ENCODE results near the gene MYRIP. TPM values are rescaled to one million over a fixed set of nuclear protein-coding genes. Genes with fewer than 3 reads are reported as not detected.

MYRIP gene
- total RNA-seq, 1 experiment from 2014 or later, result 1.6 TPM

GRCh38 chr3:40018369-40018768, 209.0 kb downstream of the MYRIP start (continued):
- no peak for TF ChIP-seq IRF1 (CRISPR knock-in tag; IDR thresholded peaks at IDR 0.05)

DNA sequence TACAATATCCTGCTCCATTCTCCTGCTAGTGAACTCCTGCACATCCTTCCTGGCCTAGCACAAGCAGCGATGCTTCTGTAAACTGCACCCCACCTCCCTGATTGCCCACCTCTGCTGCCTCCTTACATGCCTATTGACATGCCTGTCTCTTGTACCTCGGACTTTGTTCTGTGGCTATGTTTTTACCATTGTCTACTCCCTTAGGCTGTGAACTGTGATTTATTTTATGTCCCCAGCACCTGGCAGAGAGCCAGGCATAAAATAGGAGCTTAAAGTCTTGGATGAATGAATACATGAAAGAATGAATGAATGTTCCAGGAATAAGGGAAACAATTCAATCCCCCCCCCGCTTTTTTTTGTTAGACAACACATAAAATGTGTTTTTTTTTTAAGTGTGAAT, 210.0 kb downstream of the MYRIP start:
- DNase-seq (ENCODE audit: low spot score) (no peak), ATAC-seq (no peak)
- Mint-ChIP-seq H3K4me3 (no peak overlapping the region), H3K4me1 (peaks cover 15% of the 10 kb centered on the region), H3K27me3 (ENCODE audit: low read depth) (peaks cover 5% of the 10 kb centered on the region; the same call in 1 of the 2 replicates), H3K9me3 (peaks cover 18% of the 10 kb centered on the region), H3K27ac (no peak overlapping the region), H3K36me3 (peaks cover 17% of the 10 kb centered on the region)
- no peak for TF ChIP-seq ZBTB21 (CRISPR knock-in tag; IDR thresholded peaks at IDR 0.05; ENCODE audit: borderline replicate concordance)
- TF ChIP-seq HMGA2 (CRISPR knock-in tag; IDR thresholded peaks at IDR 0.05), result no peak
- TF ChIP-seq, protein P1, sequence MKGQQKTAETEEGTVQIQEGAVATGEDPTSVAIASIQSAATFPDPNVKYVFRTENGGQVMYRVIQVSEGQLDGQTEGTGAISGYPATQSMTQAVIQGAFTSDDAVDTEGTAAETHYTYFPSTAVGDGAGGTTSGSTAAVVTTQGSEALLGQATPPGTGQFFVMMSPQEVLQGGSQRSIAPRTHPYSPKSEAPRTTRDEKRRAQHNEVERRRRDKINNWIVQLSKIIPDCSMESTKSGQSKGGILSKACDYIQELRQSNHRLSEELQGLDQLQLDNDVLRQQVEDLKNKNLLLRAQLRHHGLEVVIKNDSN (CRISPR knock-in tag; IDR thresholded peaks at IDR 0.05), result no peak
- TF ChIP-seq EMX1 (CRISPR knock-in tag; IDR thresholded peaks at IDR 0.05), result no peak
- TF ChIP-seq, protein P2, sequence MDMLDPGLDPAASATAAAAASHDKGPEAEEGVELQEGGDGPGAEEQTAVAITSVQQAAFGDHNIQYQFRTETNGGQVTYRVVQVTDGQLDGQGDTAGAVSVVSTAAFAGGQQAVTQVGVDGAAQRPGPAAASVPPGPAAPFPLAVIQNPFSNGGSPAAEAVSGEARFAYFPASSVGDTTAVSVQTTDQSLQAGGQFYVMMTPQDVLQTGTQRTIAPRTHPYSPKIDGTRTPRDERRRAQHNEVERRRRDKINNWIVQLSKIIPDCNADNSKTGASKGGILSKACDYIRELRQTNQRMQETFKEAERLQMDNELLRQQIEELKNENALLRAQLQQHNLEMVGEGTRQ (CRISPR knock-in tag; IDR thresholded peaks at IDR 0.05), result no peak
- no peak for TF ChIP-seq ELF4 (CRISPR knock-in tag; IDR thresholded peaks at IDR 0.05; ENCODE audit: low read depth)
- TF ChIP-seq ATF3 (CRISPR knock-in tag; conservative IDR thresholded peaks at IDR 0.05), result no peak
- no peak for TF ChIP-seq KAT7 (CRISPR knock-in tag; IDR thresholded peaks at IDR 0.05; ENCODE audit: borderline replicate concordance)
- TF ChIP-seq, protein P3, sequence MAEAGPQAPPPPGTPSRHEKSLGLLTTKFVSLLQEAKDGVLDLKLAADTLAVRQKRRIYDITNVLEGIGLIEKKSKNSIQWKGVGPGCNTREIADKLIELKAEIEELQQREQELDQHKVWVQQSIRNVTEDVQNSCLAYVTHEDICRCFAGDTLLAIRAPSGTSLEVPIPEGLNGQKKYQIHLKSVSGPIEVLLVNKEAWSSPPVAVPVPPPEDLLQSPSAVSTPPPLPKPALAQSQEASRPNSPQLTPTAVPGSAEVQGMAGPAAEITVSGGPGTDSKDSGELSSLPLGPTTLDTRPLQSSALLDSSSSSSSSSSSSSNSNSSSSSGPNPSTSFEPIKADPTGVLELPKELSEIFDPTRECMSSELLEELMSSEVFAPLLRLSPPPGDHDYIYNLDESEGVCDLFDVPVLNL (CRISPR knock-in tag; IDR thresholded peaks at IDR 0.05; ENCODE audit: borderline replicate concordance, low read depth), result no peak
- no peak for TF ChIP-seq NFE2L1 (CRISPR knock-in tag; IDR thresholded peaks at IDR 0.05)
- no peak for TF ChIP-seq TCF7 (CRISPR knock-in tag; IDR thresholded peaks at IDR 0.05; ENCODE audit: low read depth)
- TF ChIP-seq NR3C1 (CRISPR knock-in tag; conservative IDR thresholded peaks at IDR 0.05; ENCODE audit: low read depth), result no peak
- ChIA-PET CTCF (no interaction called here), POLR2A (no interaction called here)

DNA sequence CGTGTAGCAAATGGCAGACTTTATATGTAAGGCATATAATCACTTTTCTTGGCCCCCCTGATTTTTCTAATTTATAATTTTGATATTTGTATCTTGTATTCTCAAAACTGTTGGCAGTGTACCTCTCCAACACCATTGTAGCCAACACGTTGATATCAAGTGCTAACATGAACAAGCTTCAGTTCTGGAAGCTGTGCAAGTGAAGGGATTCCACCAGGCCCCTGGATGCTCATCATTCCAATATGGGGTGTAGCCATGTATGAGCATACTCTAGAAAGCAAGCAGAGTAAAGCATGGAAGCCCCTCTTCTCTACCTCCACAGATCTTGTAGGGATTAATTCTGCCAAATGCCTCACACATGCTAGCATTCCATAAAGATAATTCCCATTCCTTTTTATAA, 211.3 kb downstream of the MYRIP start:
- ATAC-seq (no peak), DNase-seq (ENCODE audit: low spot score) (no peak)
- ChIA-PET CTCF (no interaction called here), POLR2A (no interaction called here)
- peaks cover 15% of the 10 kb centered on the region for H3K4me1 Mint-ChIP-seq
- peaks cover 31% of the 10 kb centered on the region for H3K9me3 Mint-ChIP-seq
- peaks cover 30% of the 10 kb centered on the region for H3K36me3 Mint-ChIP-seq
- H3K27me3 Mint-ChIP-seq (ENCODE audit: low read depth), result peaks cover 8% of the 10 kb centered on the region; the same call in 1 of the 2 replicates
- no peak overlapping the region for H3K4me3 Mint-ChIP-seq
- no peak overlapping the region for H3K27ac Mint-ChIP-seq
- TF ChIP-seq ZNF232 (CRISPR knock-in tag; IDR thresholded peaks at IDR 0.05) (no peak), MXD4 (CRISPR knock-in tag; IDR thresholded peaks at IDR 0.05; ENCODE audit: borderline replicate concordance) (no peak), ZNF219 (CRISPR knock-in tag; IDR thresholded peaks at IDR 0.05; ENCODE audit: borderline replicate concordance) (no peak), PRRX2 (CRISPR knock-in tag; IDR thresholded peaks at IDR 0.05) (no peak), IRF1 (CRISPR knock-in tag; IDR thresholded peaks at IDR 0.05) (no peak), NR2C2 (CRISPR knock-in tag; IDR thresholded peaks at IDR 0.05) (no peak), ATF3 (CRISPR knock-in tag; conservative IDR thresholded peaks at IDR 0.05) (no peak), ZNF396 (CRISPR knock-in tag; IDR thresholded peaks at IDR 0.05; ENCODE audit: borderline replicate concordance) (no peak), NFATC4 (CRISPR knock-in tag; IDR thresholded peaks at IDR 0.05) (no peak), E2F1 (CRISPR knock-in tag; IDR thresholded peaks at IDR 0.05) (no peak)
- TF ChIP-seq, protein P4, sequence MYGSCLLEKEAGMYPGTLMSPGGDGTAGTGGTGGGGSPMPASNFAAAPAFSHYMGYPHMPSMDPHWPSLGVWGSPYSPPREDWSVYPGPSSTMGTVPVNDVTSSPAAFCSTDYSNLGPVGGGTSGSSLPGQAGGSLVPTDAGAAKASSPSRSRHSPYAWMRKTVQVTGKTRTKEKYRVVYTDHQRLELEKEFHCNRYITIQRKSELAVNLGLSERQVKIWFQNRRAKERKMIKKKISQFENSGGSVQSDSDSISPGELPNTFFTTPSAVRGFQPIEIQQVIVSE (CRISPR knock-in tag; IDR thresholded peaks at IDR 0.05; ENCODE audit: borderline replicate concordance), result no peak
- TF ChIP-seq, protein P3 (CRISPR knock-in tag; IDR thresholded peaks at IDR 0.05; ENCODE audit: borderline replicate concordance, low read depth), result no peak
- TF ChIP-seq, protein P5, sequence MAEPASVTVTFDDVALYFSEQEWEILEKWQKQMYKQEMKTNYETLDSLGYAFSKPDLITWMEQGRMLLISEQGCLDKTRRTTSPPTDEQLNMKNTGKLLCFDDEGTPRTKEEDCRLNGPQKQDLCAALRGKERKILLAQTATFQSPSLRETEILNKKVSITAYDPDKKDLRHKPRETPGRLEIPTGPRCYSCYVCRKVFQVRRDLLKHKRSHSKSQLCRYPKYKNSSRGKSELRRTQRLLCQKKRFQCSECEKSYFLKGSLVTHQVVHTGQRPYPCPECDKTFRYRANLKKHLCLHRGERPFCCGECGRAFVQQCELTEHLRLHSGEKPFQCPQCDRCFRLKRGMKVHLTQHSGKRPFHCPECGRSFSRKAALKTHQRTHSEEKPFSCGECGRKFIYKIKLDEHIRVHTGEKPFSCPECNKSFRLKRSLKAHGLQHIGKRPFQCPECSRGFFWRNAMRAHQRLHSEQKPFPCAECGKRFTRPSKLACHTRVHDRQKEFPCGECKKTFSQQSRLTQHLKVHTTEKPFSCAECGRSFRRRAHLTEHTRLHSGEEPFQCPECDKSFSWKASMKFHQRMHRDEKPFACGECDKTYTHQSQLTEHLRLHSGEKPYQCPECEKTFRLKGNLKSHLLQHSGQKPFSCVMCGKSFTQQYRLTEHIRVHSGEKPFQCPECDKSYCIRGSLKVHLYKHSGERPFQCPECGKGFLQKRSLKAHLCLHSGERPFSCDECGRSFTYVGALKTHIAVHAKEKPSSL (CRISPR knock-in tag; conservative IDR thresholded peaks at IDR 0.05), result no peak
